Spleen (tissue), 11 donors: ENCODE data around the gene MFNG. TPM values are rescaled to one million over a fixed set of nuclear protein-coding genes. Genes with fewer than 3 reads are reported as not detected.

Experiments
- DNase-seq: peaks from one replicate; pipeline ENCODE4 v3.0.0-alpha.2; 2020
- H3K27ac ChIP-seq, 8 donors: fragments of 200-600 bp; sonication (generic) in 7 of 8; 1 replicate in 4 of 8; 2 replicates in 4 of 8; pipeline versions ENCODE4 v1.5.0 to v1.8.0; 2016 to 2021; ENCODE audit warnings: inconsistent platforms in 4 of 8, mild to moderate bottlenecking in 4 of 8, moderate library complexity in 1 of 8
- H3K27me3 ChIP-seq, 7 donors: fragments of 200-600 bp; sonication (generic) in 6 of 7; replicated peaks in 1 of 7; 1 replicate in 4 of 7; 2 replicates in 3 of 7; pipeline versions ENCODE4 v1.5.0 to v1.8.0; 2016 to 2021; ENCODE audit warnings: inconsistent platforms in 3 of 7, mild to moderate bottlenecking in 1 of 7
- H3K36me3 ChIP-seq, 6 donors: fragments of 200-600 bp; sonication (generic) in 5 of 6; 1 replicate in 4 of 6; 2 replicates in 2 of 6; pipeline versions ENCODE4 v1.5.0 to v1.8.0; 2016 to 2021; ENCODE audit warnings: inconsistent platforms in 2 of 6
- H3K4me1 ChIP-seq, 6 donors: fragments of 200-600 bp; sonication (generic) in 5 of 6; 1 replicate in 3 of 6; 2 replicates in 3 of 6; pipeline versions ENCODE4 v1.5.0 to v1.8.0; 2016 to 2021; ENCODE audit warnings: inconsistent platforms in 3 of 6
- H3K4me3 ChIP-seq, 8 donors: fragments of 200-600 bp; sonication (generic) in 7 of 8; 1 replicate in 4 of 8; 2 replicates in 4 of 8; pipeline versions ENCODE4 v1.5.0 to v1.8.0; 2016 to 2021; ENCODE audit warnings: inconsistent platforms in 4 of 8, mild to moderate bottlenecking in 4 of 8, moderate library complexity in 2 of 8
- H3K9me3 ChIP-seq, 8 donors: fragments of 200-600 bp; sonication (generic) in 7 of 8; 1 replicate in 4 of 8; 2 replicates in 4 of 8; pipeline versions ENCODE4 v1.5.0 to v1.8.0; 2016 to 2021; ENCODE audit warnings: inconsistent platforms in 4 of 8
- CTCF ChIP-seq, 11 experiments: fragments of 200-600 bp in 7 of 11; fragments of 450-650 bp in 4 of 11; sonication (generic) in 4 of 11; IDR thresholded peaks in 8 of 11; conservative IDR thresholded peaks in 3 of 11; 1 replicate in 7 of 11; 2 replicates in 4 of 11; pipeline versions ENCODE4 v1.4.0 to v1.8.0; 2016 to 2021; ENCODE audit warnings: antibody characterized with exemption in 11 of 11, inconsistent platforms in 4 of 11, mild to moderate bottlenecking in 1 of 11
- POLR2A ChIP-seq, 3 donors: fragments of 450-650 bp; IDR thresholded peaks; one replicate each; pipeline ENCODE4 v1.5.1; 2017; ENCODE audit warnings: antibody characterized with exemption in 3 of 3, mild to moderate bottlenecking in 1 of 3
- POLR2AphosphoS5 ChIP-seq, 3 donors: sonication (generic); formaldehyde crosslinking; IDR thresholded peaks; one replicate each; pipeline ENCODE4 v1.5.1; 2017; ENCODE audit warnings: antibody characterized with exemption in 3 of 3
- WGBS, 5 donors: extraction: QIAGEN DNeasy Blood & Tissue Kit in 3 of 5; methylation state at CpG; one replicate each; pipeline versions ENCODE4 v1.1.5 to v1.1.7; 2013 to 2018; 5-methylcytosine and 5-hydroxymethylcytosine counted together
- intact Hi-C: fragments of 100-400 bp; cut with DNase I; formaldehyde crosslinking; loops from one replicate; pipeline ENCODE4 v1.15.0; 2023; ENCODE audit warnings: low total_unique reads
- polyA plus RNA-seq, 3 donors: library from polyadenylated mRNA; stranded (reverse); fragments of 200-250 nt; gene quantifications; one replicate each; pipeline ENCODE4 v1.2.1, GENCODE V29; 2013
- total RNA-seq, 7 donors: library from RNA; depleted of rRNA in 3 of 7; stranded (reverse); fragments of >200 nt in 3 of 7; fragmentation: NEBNext Ultra II Directional in 4 of 7; extraction: Animal tissue kit (Norgen Biotek cat#: 25700) in 4 of 7; gene quantifications; one replicate each; pipeline versions ENCODE4 v1.1.0 to v1.2.1, GENCODE V29; 2016 to 2021
- donor health status: healthy with polysubstance abuse.
- donor health status: DM: no; HTN: no; CAD: no; lungs with moderate emphysema.
- donor health status: DM: no; HTN: no; CAD: no.
- donor health status: Bipolar disorder and iron deficiency.
- donor health status: healthy.
- donor health status: DM: no; HTN: no; CAD: no.
- donor health status: DM: yes; HTN: yes; CAD: no.

The MFNG gene
- total and polyA plus RNA-seq, 10 donors = 38.7 to 138 (median 96.6) TPM

- WGBS, 5 donors = 55 to 98% (median 93%) methylated on average over 1 of the region's 1 CpG
- TF ChIP-seq POLR2AphosphoS5 (IDR thresholded peaks at IDR 0.05) (no peak), POLR2A (IDR thresholded peaks at IDR 0.05) (no peak), CTCF (IDR thresholded peaks at IDR 0.05 in 8 of 11, conservative IDR thresholded peaks at IDR 0.05 in 3 of 11) (no peak)
- Histone ChIP-seq H3K36me3 (peaks cover 0 to 6% (median 0%) of the 10 kb centered on the region in 6 donors), H3K27me3 (peaks cover 0 to 40% (median 19%) of the 10 kb centered on the region in 7 donors), H3K4me1 (peaks cover 0 to 62% (median 39%) of the 10 kb centered on the region in 6 donors), H3K9me3 (peaks cover 0 to 7% (median 0%) of the 10 kb centered on the region in 8 donors), H3K27ac (no peak overlapping the region), H3K4me3 (no peak overlapping the region)
- DNase-seq = no peak
- intact Hi-C loops = no loop called here
Measured at GRCh38 chr22:37516456-37516855, 30.3 kb upstream of the MFNG start.

- no peak for DNase-seq
- no peak overlapping the region for H3K27ac ChIP-seq
- H3K36me3 ChIP-seq = peaks cover 0 to 6% (median 0%) of the 10 kb centered on the region in 6 donors
- TF ChIP-seq CTCF (IDR thresholded peaks at IDR 0.05 in 8 of 11, conservative IDR thresholded peaks at IDR 0.05 in 3 of 11) (no peak), POLR2AphosphoS5 (IDR thresholded peaks at IDR 0.05) (no peak), POLR2A (IDR thresholded peaks at IDR 0.05) (no peak)
- H3K4me1 ChIP-seq = peaks cover 0 to 61% (median 37%) of the 10 kb centered on the region in 6 donors
- H3K27me3 ChIP-seq = peaks cover 0 to 35% (median 19%) of the 10 kb centered on the region in 7 donors
- H3K4me3 ChIP-seq = no peak overlapping the region
- intact Hi-C loops = no loop called here
- peaks cover 0 to 7% (median 0%) of the 10 kb centered on the region in 8 donors for H3K9me3 ChIP-seq
- 91 to 96% (median 93%) methylated on average over 19 to 23 of the region's 23 CpGs for WGBS, 5 donors
Measured at GRCh38 chr22:37515901-37516300, 29.7 kb upstream of the MFNG start.

GRCh38 chr22:37514526-37515051, 28.4 kb upstream of the MFNG start:
- H3K9me3 ChIP-seq = peaks cover 0 to 7% (median 0%) of the 10 kb centered on the region in 8 donors
- no peak for TF ChIP-seq CTCF (IDR thresholded peaks at IDR 0.05 in 8 of 11, conservative IDR thresholded peaks at IDR 0.05 in 3 of 11)
- no peak for TF ChIP-seq POLR2A (IDR thresholded peaks at IDR 0.05)
- no peak for TF ChIP-seq POLR2AphosphoS5 (IDR thresholded peaks at IDR 0.05)
- peaks cover 0 to 21% (median 13%) of the 10 kb centered on the region in 7 donors for H3K27me3 ChIP-seq
- H3K4me1 ChIP-seq = peaks cover 0 to 53% (median 27%) of the 10 kb centered on the region in 6 donors
- WGBS, 5 donors = 72 to 89% (median 80%) methylated on average over 10 to 15 of the region's 15 CpGs
- intact Hi-C loops = no loop called here
- peaks cover 0 to 6% (median 0%) of the 10 kb centered on the region in 6 donors for H3K36me3 ChIP-seq
- no peak for DNase-seq
- H3K27ac ChIP-seq = no peak overlapping the region
- H3K4me3 ChIP-seq = no peak overlapping the region

- H3K4me3 ChIP-seq = no peak overlapping the region
- no peak for DNase-seq
- intact Hi-C loops = no loop called here
- H3K27me3 ChIP-seq = peaks cover 0 to 3% (median 0%) of the 10 kb centered on the region in 7 donors
- 77 to 93% (median 82%) methylated on average over 6 of the region's 6 CpGs for WGBS, 5 donors
- TF ChIP-seq POLR2A (IDR thresholded peaks at IDR 0.05) (no peak), CTCF (IDR thresholded peaks at IDR 0.05 in 8 of 11, conservative IDR thresholded peaks at IDR 0.05 in 3 of 11) (no peak), POLR2AphosphoS5 (IDR thresholded peaks at IDR 0.05) (no peak)
- peak overlapping the region in 6 of 8 donors; percentile 36 to 66 (median 52) for H3K27ac ChIP-seq
- H3K4me1 ChIP-seq = peaks cover 0 to 42% (median 16%) of the 10 kb centered on the region in 6 donors
- H3K9me3 ChIP-seq = peaks cover 0 to 6% (median 0%) of the 10 kb centered on the region in 8 donors
- H3K36me3 ChIP-seq = peaks cover 0 to 21% (median 0%) of the 10 kb centered on the region in 6 donors
Measured at GRCh38 chr22:37511395-37512104, 25.4 kb upstream of the MFNG start.
